PFSK-1 (cell line): ENCODE measurements around the gene RNPEPL1.

Experiments
- FOXP2 ChIP-seq: optimal IDR thresholded peaks from 2 replicates; pipeline ENCODE3; 2011; ENCODE audit warnings: borderline replicate concordance, control low read depth, inconsistent platforms; ENCODE audit not compliant: insufficient read depth; ENCODE audit errors: extremely low read length, extremely low read depth
- POLR2AphosphoS5 ChIP-seq: IDR thresholded peaks from 2 replicates; pipeline ENCODE4 v1.6.1; 2012; ENCODE audit warnings: low read depth, mild to moderate bottlenecking, control low read depth, low read length, moderate library complexity
- REST ChIP-seq, 2 experiments: IDR thresholded peaks; 2 replicates each; pipeline versions ENCODE4 v1.6.1 to v1.8.0; 2011 to 2012; ENCODE audit warnings: low read depth in 2 of 2, low read length in 2 of 2, control low read depth in 1 of 2, inconsistent platforms in 1 of 2, mild to moderate bottlenecking in 1 of 2, moderate library complexity in 1 of 2; ENCODE audit not compliant: insufficient read depth in 1 of 2
- SIN3A ChIP-seq: IDR thresholded peaks from 2 replicates; pipeline ENCODE4 v1.6.1; 2012; ENCODE audit warnings: mild to moderate bottlenecking, low read length, moderate library complexity, borderline replicate concordance; ENCODE audit not compliant: insufficient read depth
- TAF1 ChIP-seq: IDR thresholded peaks from 2 replicates; pipeline ENCODE4 v1.6.1; 2012; ENCODE audit warnings: low read length, control low read depth, borderline replicate concordance; ENCODE audit not compliant: insufficient read depth

Gene RNPEPL1

GRCh38 chr2:240629968-240630770, 61.9 kb downstream of the RNPEPL1 start:
- TF ChIP-seq FOXP2: no peak
- no peak for TF ChIP-seq REST (IDR thresholded peaks at IDR 0.05; ENCODE audit: insufficient read depth in 1 of 2, low read depth in 2 of 2, low read length in 2 of 2)
- TF ChIP-seq SIN3A: no peak
- TF ChIP-seq POLR2AphosphoS5: no peak
- TF ChIP-seq TAF1: no peak
